GM21390 (cell line): ENCODE results near the gene NCOA7.

Source experiments
- ATAC-seq: cut with Tn5 transposase; IDR thresholded peaks from one replicate; pipeline ENCODE4 v1.9.1; 2021; ENCODE audit not compliant: unreplicated experiment

NCOA7 gene

GRCh38 chr6:125790358-125791150, at the start of gene NCOA7:
Gene NCOA7, plus strand, starts transcription at chr6:125790960. Its CDS starts 24,395 bp downstream, at chr6:125815355.
- peak; percentile 75 for ATAC-seq

- ATAC-seq, result peak; percentile 51
Measured at GRCh38 chr6:125741336-125741735, 49.4 kb upstream of the NCOA7 start.

GRCh38 chr6:125742024-125742423, 48.7 kb upstream of the NCOA7 start:
- no peak for ATAC-seq

GRCh38 chr6:125742464-125743120, 48.2 kb upstream of the NCOA7 start:
- ATAC-seq, result no peak

GRCh38 chr6:125743604-125744003, 47.2 kb upstream of the NCOA7 start:
- no peak for ATAC-seq

GRCh38 chr6:125745281-125746018, 45.3 kb upstream of the NCOA7 start:
- ATAC-seq, result no peak

GRCh38 chr6:125746019-125746414, 44.7 kb upstream of the NCOA7 start:
- ATAC-seq, result no peak

- ATAC-seq, result peak; percentile 64
Measured at GRCh38 chr6:125746731-125747588, 43.8 kb upstream of the NCOA7 start.

GRCh38 chr6:125747589-125748405, 43.0 kb upstream of the NCOA7 start:
- ATAC-seq, result no peak

- ATAC-seq, result no peak
Measured at GRCh38 chr6:125748406-125749172, 42.2 kb upstream of the NCOA7 start.

- peak; percentile 80 for ATAC-seq
Measured at GRCh38 chr6:125749173-125749864, 41.4 kb upstream of the NCOA7 start, which contains the start of gene HEY2. Gene HEY2, plus strand, starts transcription at chr6:125749632. Its CDS starts 145 bp downstream, at chr6:125749777.

- ATAC-seq, result no peak
Measured at GRCh38 chr6:125749865-125750691, 40.7 kb upstream of the NCOA7 start.

GRCh38 chr6:125750692-125751333, 39.9 kb upstream of the NCOA7 start:
- ATAC-seq, result no peak

GRCh38 chr6:125751334-125751916, 39.3 kb upstream of the NCOA7 start:
- no peak for ATAC-seq

- ATAC-seq, result no peak
Measured at GRCh38 chr6:125752773-125753172, 38.0 kb upstream of the NCOA7 start.

- ATAC-seq, result no peak
Measured at GRCh38 chr6:125753218-125753936, 37.4 kb upstream of the NCOA7 start.
